GM23338 (cell line): ENCODE results near the gene FNDC3B. TPM values are rescaled to one million over a fixed set of nuclear protein-coding genes. Genes with fewer than 3 reads are reported as not detected.

ENCODE experiments used
- ATAC-seq: fragments of 200-7000 bp; cut with Tn5 transposase; 3 replicates; pipeline ENCODE4 v1.9.1; 2020
- DNase-seq: peaks from one replicate; pipeline ENCODE4 v3.0.0-alpha.2; 2015; ENCODE audit warnings: low spot score
- H2AFZ ChIP-seq: fragments of 200-600 bp; sonication (generic); 2 replicates; pipeline ENCODE4 v1.8.0; 2016; ENCODE audit warnings: antibody characterized with exemption, mild to moderate bottlenecking, moderate library complexity
- H3F3A ChIP-seq: fragments of 200-600 bp; sonication (generic); replicated peaks from 2 replicates; pipeline ENCODE4 v1.8.0; 2017; ENCODE audit warnings: antibody characterized with exemption, mixed run types, low read depth
- H3K27ac ChIP-seq: fragments of 200-600 bp; sonication (generic); 2 replicates; pipeline ENCODE4 v1.6.1; 2016; ENCODE audit warnings: low read depth
- H3K27me3 ChIP-seq: fragments of 200-600 bp; sonication (generic); 2 replicates; pipeline ENCODE4 v1.8.0; 2016; ENCODE audit warnings: mild to moderate bottlenecking, mixed run types, moderate library complexity; ENCODE audit not compliant: insufficient read depth
- H3K36me3 ChIP-seq: fragments of 200-600 bp; sonication (generic); 2 replicates; pipeline ENCODE4 v1.8.0; 2016; ENCODE audit warnings: mild to moderate bottlenecking; ENCODE audit not compliant: insufficient read depth
- H3K4me1 ChIP-seq: fragments of 200-600 bp; sonication (generic); 2 replicates; pipeline ENCODE4 v1.8.0; 2016; ENCODE audit warnings: mild to moderate bottlenecking, moderate library complexity; ENCODE audit not compliant: insufficient read depth
- H3K4me2 ChIP-seq: fragments of 200-600 bp; sonication (generic); 2 replicates; pipeline ENCODE4 v1.7.1; 2017; ENCODE audit warnings: mixed run types
- H3K4me3 ChIP-seq: fragments of 200-600 bp; sonication (generic); 2 replicates; pipeline ENCODE4 v1.6.1; 2016; ENCODE audit warnings: mixed run types
- H3K79me2 ChIP-seq: fragments of 200-600 bp; sonication (generic); replicated peaks from 2 replicates; pipeline ENCODE4 v1.8.0; 2017; ENCODE audit warnings: mild to moderate bottlenecking; ENCODE audit not compliant: insufficient read depth
- H3K9me2 ChIP-seq: fragments of 200-600 bp; sonication (generic); 2 replicates; pipeline ENCODE4 v1.8.0; 2017; ENCODE audit not compliant: insufficient read depth
- H4K20me1 ChIP-seq: fragments of 200-600 bp; sonication (generic); replicated peaks from 2 replicates; pipeline ENCODE4 v1.8.0; 2017; ENCODE audit warnings: mild to moderate bottlenecking; ENCODE audit not compliant: insufficient read depth
- H3K27ac Mint-ChIP-seq: 2 replicates; pipeline ENCODE4 v1.8.0; 2020; ENCODE audit warnings: inconsistent platforms, mild to moderate bottlenecking, moderate library complexity, mixed read lengths
- H3K27me3 Mint-ChIP-seq: 3 replicates; pipeline ENCODE4 v1.8.0; 2022; ENCODE audit warnings: low read depth, mild to moderate bottlenecking, moderate library complexity, mixed read lengths, inconsistent platforms; ENCODE audit not compliant: insufficient read depth, poor library complexity
- H3K36me3 Mint-ChIP-seq: 3 replicates; pipeline ENCODE4 v1.8.0; 2021; ENCODE audit warnings: low read depth, mild to moderate bottlenecking, inconsistent platforms, moderate library complexity, mixed read lengths
- H3K4me1 Mint-ChIP-seq: 3 replicates; pipeline ENCODE4 v1.8.0; 2020; ENCODE audit warnings: mild to moderate bottlenecking, inconsistent platforms, mixed read lengths
- H3K4me3 Mint-ChIP-seq: 3 replicates; pipeline ENCODE4 v1.8.0; 2021; ENCODE audit warnings: moderate library complexity, mild to moderate bottlenecking, inconsistent platforms, mixed read lengths
- H3K9me3 Mint-ChIP-seq: 3 replicates; pipeline ENCODE4 v1.8.0; 2020; ENCODE audit warnings: moderate library complexity, mild to moderate bottlenecking, inconsistent platforms, mixed read lengths
- CREB1 ChIP-seq: fragments of 250-450 bp; sonication (Bioruptor Pico); IDR thresholded peaks from 2 replicates; pipeline ENCODE4 v1.5.0; 2020; ENCODE audit warnings: low read depth, mild to moderate bottlenecking, moderate library complexity
- CTCF ChIP-seq, 2 experiments: fragments of 200-600 bp in 1 of 2; sonication (generic) in 1 of 2; conservative IDR thresholded peaks; 2 replicates each; pipeline versions ENCODE4 v1.5.1 to v1.6.1; 2016 to 2017; ENCODE audit warnings: antibody characterized with exemption in 2 of 2, low read depth in 2 of 2, mild to moderate bottlenecking in 2 of 2, moderate library complexity in 1 of 2
- ETS1 ChIP-seq: IDR thresholded peaks from 2 replicates; pipeline ENCODE4 v1.6.1; 2016; ENCODE audit warnings: antibody characterized with exemption
- EZH2 ChIP-seq: fragments of 200-600 bp; sonication (generic); IDR thresholded peaks from one replicate; pipeline ENCODE4 v1.8.0; 2017; ENCODE audit warnings: antibody characterized with exemption, mild to moderate bottlenecking, low read depth; ENCODE audit not compliant: unreplicated experiment
- EZH2phosphoT487 ChIP-seq: fragments of 200-600 bp; sonication (generic); IDR thresholded peaks from one replicate; pipeline ENCODE4 v1.8.1; 2018; ENCODE audit warnings: antibody characterized with exemption; ENCODE audit not compliant: unreplicated experiment
- JUNB ChIP-seq: IDR thresholded peaks from one replicate; pipeline ENCODE4 v1.6.1; 2016; ENCODE audit warnings: antibody characterized with exemption; ENCODE audit not compliant: unreplicated experiment
- NANOG ChIP-seq: IDR thresholded peaks from 2 replicates; pipeline ENCODE4 v1.6.1; 2016; ENCODE audit warnings: antibody characterized with exemption, borderline replicate concordance
- POLR2AphosphoS5 ChIP-seq: IDR thresholded peaks from 2 replicates; pipeline ENCODE4 v1.6.1; 2016; ENCODE audit warnings: antibody characterized with exemption, low read depth
- REST ChIP-seq: IDR thresholded peaks from one replicate; pipeline ENCODE4 v1.6.1; 2018; ENCODE audit warnings: antibody characterized with exemption; ENCODE audit not compliant: unreplicated experiment
- STAT1 ChIP-seq: IDR thresholded peaks from one replicate; pipeline ENCODE4 v1.6.1; 2016; ENCODE audit warnings: antibody characterized with exemption; ENCODE audit not compliant: unreplicated experiment
- ZNF114 ChIP-seq: fragments of 250-450 bp; sonication (Bioruptor Pico); IDR thresholded peaks from 2 replicates; pipeline ENCODE4 v1.5.0; 2020; ENCODE audit warnings: mild to moderate bottlenecking, moderate library complexity
- ZNF331 ChIP-seq: fragments of 250-450 bp; sonication (Bioruptor Pico); IDR thresholded peaks from 2 replicates; pipeline ENCODE4 v1.5.0; 2020; ENCODE audit warnings: low read depth, mild to moderate bottlenecking, moderate library complexity
- long read RNA-seq: library from polyadenylated mRNA; unstranded; transcript quantifications from one replicate; pipeline ENCODE4 v2.0.0, GENCODE V29; 2020; ENCODE audit not compliant: unreplicated experiment
- polyA plus RNA-seq: library from polyadenylated mRNA; unstranded; fragments of >200 nt; fragmentation: Nextera tagmentation; extraction: Ambion mirVana; gene quantifications from 2 replicates; pipeline ENCODE4 v1.2.1, GENCODE V29; 2016
- total RNA-seq: library from RNA; depleted of rRNA; stranded (reverse); fragments of >200 nt; shearing (Covaris generic); gene quantifications from 2 replicates; pipeline ENCODE4 v1.2.3, GENCODE V29; 2014; rRNA removed
- TF ChIP-seq, protein P1 (sequence below): fragments of 250-450 bp; sonication (Bioruptor Pico); IDR thresholded peaks from 2 replicates; pipeline ENCODE4 v1.5.0; 2020; ENCODE audit warnings: mild to moderate bottlenecking, moderate library complexity

FNDC3B gene
- total RNA-seq (45.0 and 55.4 TPM in 2 replicates), polyA plus RNA-seq (17.8 and 19.1 TPM in 2 replicates)
- long read RNA-seq, full-length matches to known transcripts = 2 of 8 reads
- long read RNA-seq, partial matches to known transcripts = 6 of 8 reads
- long read RNA-seq, other reads (novel, unspliced or antisense) = 0 of 8 reads

DNA sequence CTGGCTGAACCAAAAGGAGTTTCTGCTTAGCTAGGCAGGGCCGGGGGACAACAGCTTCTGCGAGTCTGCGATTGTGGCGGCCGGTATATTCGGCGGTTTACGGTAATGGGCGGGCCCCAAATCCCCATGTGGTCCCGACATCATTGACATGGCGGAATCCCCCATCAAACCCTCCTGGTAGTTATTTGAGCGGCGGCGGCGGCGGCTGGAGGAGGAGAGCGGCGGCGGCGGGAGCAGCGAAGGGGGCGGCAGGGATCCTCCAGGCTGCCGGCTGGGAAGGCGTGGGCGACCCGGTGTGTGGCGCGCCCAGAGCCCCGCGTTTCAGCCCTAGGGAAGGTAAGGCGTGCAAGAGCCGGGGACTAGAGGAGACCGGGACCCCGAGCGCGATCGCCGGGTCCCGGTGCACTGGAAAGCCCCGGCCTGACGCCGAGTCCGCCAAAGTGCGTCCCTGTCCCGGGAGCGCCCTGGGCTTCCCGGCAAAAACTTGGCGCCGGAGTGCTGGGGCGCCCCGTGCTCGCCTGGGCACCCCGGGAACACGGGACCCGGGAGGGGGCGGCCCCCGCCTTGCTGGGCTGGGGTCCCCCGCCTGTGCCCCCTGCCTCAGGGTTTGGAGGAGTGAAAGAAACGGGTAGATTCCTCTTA lies at the start of gene FNDC3B:
Gene FNDC3B (plus strand): TSS at position 143 of the 642 bp plus-strand sequence. CDS start 72,902 bp downstream, outside the sequence.
- H3K79me2 ChIP-seq = peaks cover 44% of the 10 kb centered on the region
- no peaks in the 10 kb centered on the region for H3K9me2 ChIP-seq
- H3K4me3 Mint-ChIP-seq = peak within 1 kb of the TSS; percentile 88

More for the DNA sequence above, at the start of gene FNDC3B:
- Histone ChIP-seq H3K27ac (peak within 1 kb of the TSS; percentile 77), H4K20me1 (peaks cover 9% of the 10 kb centered on the region; the same call in 1 of the 2 replicates), H3K4me1 (peaks cover 22% of the 10 kb centered on the region), H3K36me3 (no peaks in the 10 kb centered on the region), H3K4me2 (peak within 1 kb of the TSS; percentile 84), H3K4me3 (peak within 1 kb of the TSS; percentile 61), H2AFZ (peak within 1 kb of the TSS; percentile 11; the same call in 1 of the 2 replicates), H3K27me3 (no peaks in the 10 kb centered on the region), H3F3A (no peaks in the 10 kb centered on the region)
- ATAC-seq (peak; percentile 78), DNase-seq (peak; percentile 97)
- TF ChIP-seq JUNB = no peak
- TF ChIP-seq NANOG = no peak
- TF ChIP-seq CTCF (conservative IDR thresholded peaks at IDR 0.05; ENCODE audit: low read depth in 2 of 2) = no peak
- no peak for TF ChIP-seq EZH2phosphoT487
- TF ChIP-seq EZH2 = no peak
- TF ChIP-seq ETS1 = no peak
- no peak for TF ChIP-seq ZNF331 (CRISPR knock-in tag)
- TF ChIP-seq STAT1 = no peak
- peak; percentile 83 for TF ChIP-seq POLR2AphosphoS5
- TF ChIP-seq CREB1 (CRISPR knock-in tag) = peak; percentile 75
- no peak for TF ChIP-seq ZNF114 (CRISPR knock-in tag)
- TF ChIP-seq, protein P1, sequence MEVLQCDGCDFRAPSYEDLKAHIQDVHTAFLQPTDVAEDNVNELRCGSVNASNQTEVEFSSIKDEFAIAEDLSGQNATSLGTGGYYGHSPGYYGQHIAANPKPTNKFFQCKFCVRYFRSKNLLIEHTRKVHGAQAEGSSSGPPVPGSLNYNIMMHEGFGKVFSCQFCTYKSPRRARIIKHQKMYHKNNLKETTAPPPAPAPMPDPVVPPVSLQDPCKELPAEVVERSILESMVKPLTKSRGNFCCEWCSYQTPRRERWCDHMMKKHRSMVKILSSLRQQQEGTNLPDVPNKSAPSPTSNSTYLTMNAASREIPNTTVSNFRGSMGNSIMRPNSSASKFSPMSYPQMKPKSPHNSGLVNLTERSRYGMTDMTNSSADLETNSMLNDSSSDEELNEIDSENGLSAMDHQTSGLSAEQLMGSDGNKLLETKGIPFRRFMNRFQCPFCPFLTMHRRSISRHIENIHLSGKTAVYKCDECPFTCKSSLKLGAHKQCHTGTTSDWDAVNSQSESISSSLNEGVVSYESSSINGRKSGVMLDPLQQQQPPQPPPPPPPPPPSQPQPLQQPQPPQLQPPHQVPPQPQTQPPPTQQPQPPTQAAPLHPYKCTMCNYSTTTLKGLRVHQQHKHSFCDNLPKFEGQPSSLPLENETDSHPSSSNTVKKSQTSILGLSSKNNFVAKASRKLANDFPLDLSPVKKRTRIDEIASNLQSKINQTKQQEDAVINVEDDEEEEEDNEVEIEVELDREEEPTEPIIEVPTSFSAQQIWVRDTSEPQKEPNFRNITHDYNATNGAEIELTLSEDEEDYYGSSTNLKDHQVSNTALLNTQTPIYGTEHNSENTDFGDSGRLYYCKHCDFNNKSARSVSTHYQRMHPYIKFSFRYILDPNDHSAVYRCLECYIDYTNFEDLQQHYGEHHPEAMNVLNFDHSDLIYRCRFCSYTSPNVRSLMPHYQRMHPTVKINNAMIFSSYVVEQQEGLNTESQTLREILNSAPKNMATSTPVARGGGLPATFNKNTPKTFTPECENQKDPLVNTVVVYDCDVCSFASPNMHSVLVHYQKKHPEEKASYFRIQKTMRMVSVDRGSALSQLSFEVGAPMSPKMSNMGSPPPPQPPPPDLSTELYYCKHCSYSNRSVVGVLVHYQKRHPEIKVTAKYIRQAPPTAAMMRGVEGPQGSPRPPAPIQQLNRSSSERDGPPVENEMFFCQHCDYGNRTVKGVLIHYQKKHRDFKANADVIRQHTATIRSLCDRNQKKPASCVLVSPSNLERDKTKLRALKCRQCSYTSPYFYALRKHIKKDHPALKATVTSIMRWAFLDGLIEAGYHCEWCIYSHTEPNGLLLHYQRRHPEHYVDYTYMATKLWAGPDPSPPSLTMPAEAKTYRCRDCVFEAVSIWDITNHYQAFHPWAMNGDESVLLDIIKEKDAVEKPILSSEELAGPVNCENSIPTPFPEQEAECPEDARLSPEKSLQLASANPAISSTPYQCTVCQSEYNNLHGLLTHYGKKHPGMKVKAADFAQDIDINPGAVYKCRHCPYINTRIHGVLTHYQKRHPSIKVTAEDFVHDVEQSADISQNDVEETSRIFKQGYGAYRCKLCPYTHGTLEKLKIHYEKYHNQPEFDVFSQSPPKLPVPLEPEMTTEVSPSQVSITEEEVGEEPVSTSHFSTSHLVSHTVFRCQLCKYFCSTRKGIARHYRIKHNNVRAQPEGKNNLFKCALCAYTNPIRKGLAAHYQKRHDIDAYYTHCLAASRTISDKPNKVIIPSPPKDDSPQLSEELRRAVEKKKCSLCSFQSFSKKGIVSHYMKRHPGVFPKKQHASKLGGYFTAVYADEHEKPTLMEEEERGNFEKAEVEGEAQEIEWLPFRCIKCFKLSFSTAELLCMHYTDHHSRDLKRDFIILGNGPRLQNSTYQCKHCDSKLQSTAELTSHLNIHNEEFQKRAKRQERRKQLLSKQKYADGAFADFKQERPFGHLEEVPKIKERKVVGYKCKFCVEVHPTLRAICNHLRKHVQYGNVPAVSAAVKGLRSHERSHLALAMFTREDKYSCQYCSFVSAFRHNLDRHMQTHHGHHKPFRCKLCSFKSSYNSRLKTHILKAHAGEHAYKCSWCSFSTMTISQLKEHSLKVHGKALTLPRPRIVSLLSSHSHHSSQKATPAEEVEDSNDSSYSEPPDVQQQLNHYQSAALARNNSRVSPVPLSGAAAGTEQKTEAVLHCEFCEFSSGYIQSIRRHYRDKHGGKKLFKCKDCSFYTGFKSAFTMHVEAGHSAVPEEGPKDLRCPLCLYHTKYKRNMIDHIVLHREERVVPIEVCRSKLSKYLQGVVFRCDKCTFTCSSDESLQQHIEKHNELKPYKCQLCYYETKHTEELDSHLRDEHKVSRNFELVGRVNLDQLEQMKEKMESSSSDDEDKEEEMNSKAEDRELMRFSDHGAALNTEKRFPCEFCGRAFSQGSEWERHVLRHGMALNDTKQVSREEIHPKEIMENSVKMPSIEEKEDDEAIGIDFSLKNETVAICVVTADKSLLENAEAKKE = no peak
- TF ChIP-seq REST = peak; percentile 24
- no peaks in the 10 kb centered on the region for H3K36me3 Mint-ChIP-seq
- H3K27ac Mint-ChIP-seq = peak within 1 kb of the TSS; percentile 70
- peaks cover 38% of the 10 kb centered on the region for H3K4me1 Mint-ChIP-seq
- H3K9me3 Mint-ChIP-seq = no peaks in the 10 kb centered on the region
- H3K27me3 Mint-ChIP-seq = peaks cover 17% of the 10 kb centered on the region
